Endothelial cell of hepatic sinusoid (primary cell): ENCODE data around the gene PRKRIP1.
"Not testable (repeated sequence)": the region's sequence is repeated elsewhere in the genome, so short reads cannot be mapped to it uniquely, and the experiment has no call there.

Experiments
- in situ Hi-C: cut with HindIII; loops from 2 replicates; pipeline ENCODE4 v1.10.0; 2017; ENCODE audit warnings: low sequenced_read_pairs

PRKRIP1 gene

GRCh38 chr7:102403563-102403962 is 7.4 kb downstream of the PRKRIP1 start:
- in situ Hi-C loops = no loop called here

- in situ Hi-C loops = no loop called here
Measured at GRCh38 chr7:102404005-102404861, 8.1 kb downstream of the PRKRIP1 start.

GRCh38 chr7:102404862-102405188 is 8.7 kb downstream of the PRKRIP1 start:
- in situ Hi-C loops = not testable (repeated sequence)

- in situ Hi-C loops = no loop called here
Measured at GRCh38 chr7:102407910-102408309, 11.7 kb downstream of the PRKRIP1 start.

GRCh38 chr7:102408530-102408929 is 12.4 kb downstream of the PRKRIP1 start:
- in situ Hi-C loops = not testable (repeated sequence)

GRCh38 chr7:102409340-102409739 is 13.2 kb downstream of the PRKRIP1 start:
- in situ Hi-C loops = no loop called here

GRCh38 chr7:102410123-102410522 is 14.0 kb downstream of the PRKRIP1 start:
- in situ Hi-C loops = no loop called here

- in situ Hi-C loops = no loop called here
Measured at GRCh38 chr7:102410918-102411317, 14.8 kb downstream of the PRKRIP1 start.

- in situ Hi-C loops = no loop called here
Measured at GRCh38 chr7:102412548-102412947, 16.4 kb downstream of the PRKRIP1 start.

GRCh38 chr7:102413091-102413490 is 16.9 kb downstream of the PRKRIP1 start:
- in situ Hi-C loops = no loop called here

- in situ Hi-C loops = no loop called here
Measured at GRCh38 chr7:102413611-102414010, 17.4 kb downstream of the PRKRIP1 start.

- in situ Hi-C loops = no loop called here
Measured at GRCh38 chr7:102415685-102416225, 19.6 kb downstream of the PRKRIP1 start.

- in situ Hi-C loops = no loop called here
Measured at GRCh38 chr7:102416406-102416805, 20.2 kb downstream of the PRKRIP1 start.

GRCh38 chr7:102417105-102417504 is 20.9 kb downstream of the PRKRIP1 start:
- in situ Hi-C loops = no loop called here

GRCh38 chr7:102418592-102418991 is 22.4 kb downstream of the PRKRIP1 start:
- in situ Hi-C loops = no loop called here

GRCh38 chr7:102421706-102422240 is 25.6 kb downstream of the PRKRIP1 start:
- in situ Hi-C loops = no loop called here

- in situ Hi-C loops = no loop called here
Measured at GRCh38 chr7:102424129-102424551, 28.0 kb downstream of the PRKRIP1 start.

- in situ Hi-C loops = no loop called here
Measured at GRCh38 chr7:102424787-102425218, 28.6 kb downstream of the PRKRIP1 start.

- in situ Hi-C loops = no loop called here
Measured at GRCh38 chr7:102425639-102426267, 29.6 kb downstream of the PRKRIP1 start.

- in situ Hi-C loops = no loop called here
Measured at GRCh38 chr7:102426268-102427018, 30.3 kb downstream of the PRKRIP1 start.

GRCh38 chr7:102427019-102427405 is 30.8 kb downstream of the PRKRIP1 start:
- in situ Hi-C loops = no loop called here
